Endothelial cell (in vitro differentiated cells): Measurements from ENCODE around the gene ARHGAP8. TPM values are rescaled to one million over a fixed set of nuclear protein-coding genes. Genes with fewer than 3 reads are reported as not detected.
"Not testable (repeated sequence)": the region's sequence is repeated elsewhere in the genome, so short reads cannot be mapped to it uniquely, and the experiment has no call there.

Experiments
- DNase-seq: peaks from one replicate; pipeline ENCODE4 v3.0.0; 2021; ENCODE audit warnings: low spot score
- H3K27ac Mint-ChIP-seq: one replicate; pipeline ENCODE4 v1.8.0; 2021; ENCODE audit warnings: mixed read lengths, inconsistent platforms; ENCODE audit not compliant: unreplicated experiment
- H3K27me3 Mint-ChIP-seq: one replicate; pipeline ENCODE4 v1.8.0; 2021; ENCODE audit warnings: mild to moderate bottlenecking, moderate library complexity, mixed read lengths, inconsistent platforms; ENCODE audit not compliant: unreplicated experiment
- H3K36me3 Mint-ChIP-seq: one replicate; pipeline ENCODE4 v1.8.0; 2021; ENCODE audit warnings: mild to moderate bottlenecking, low read depth, mixed read lengths, inconsistent platforms; ENCODE audit not compliant: unreplicated experiment
- H3K4me1 Mint-ChIP-seq: one replicate; pipeline ENCODE4 v1.8.0; 2021; ENCODE audit warnings: mild to moderate bottlenecking, mixed read lengths, inconsistent platforms; ENCODE audit not compliant: unreplicated experiment
- H3K4me3 Mint-ChIP-seq: one replicate; pipeline ENCODE4 v1.8.0; 2021; ENCODE audit warnings: mild to moderate bottlenecking, mixed read lengths, inconsistent platforms; ENCODE audit not compliant: unreplicated experiment
- H3K9me3 Mint-ChIP-seq: one replicate; pipeline ENCODE4 v1.8.0; 2021; ENCODE audit warnings: mixed read lengths, inconsistent platforms; ENCODE audit not compliant: unreplicated experiment
- total RNA-seq: library from RNA; stranded (reverse); fragmentation: NEBNext Ultra II Directional; extraction: Animal tissue kit (Norgen Biotek cat#: 25700); gene quantifications from one replicate; pipeline ENCODE4 v1.2.1, GENCODE V29; 2021; ENCODE audit not compliant: unreplicated experiment
- TF ChIP-seq, protein P1 (sequence below): fragments of 200-600 bp; sonication (generic); IDR thresholded peaks from one replicate; pipeline ENCODE4 v1.5.0; 2021; ENCODE audit warnings: antibody characterized with exemption; ENCODE audit not compliant: unreplicated experiment

The ARHGAP8 gene
- total RNA-seq, 1 donor from 2014 or later: 0.80 TPM

DNA sequence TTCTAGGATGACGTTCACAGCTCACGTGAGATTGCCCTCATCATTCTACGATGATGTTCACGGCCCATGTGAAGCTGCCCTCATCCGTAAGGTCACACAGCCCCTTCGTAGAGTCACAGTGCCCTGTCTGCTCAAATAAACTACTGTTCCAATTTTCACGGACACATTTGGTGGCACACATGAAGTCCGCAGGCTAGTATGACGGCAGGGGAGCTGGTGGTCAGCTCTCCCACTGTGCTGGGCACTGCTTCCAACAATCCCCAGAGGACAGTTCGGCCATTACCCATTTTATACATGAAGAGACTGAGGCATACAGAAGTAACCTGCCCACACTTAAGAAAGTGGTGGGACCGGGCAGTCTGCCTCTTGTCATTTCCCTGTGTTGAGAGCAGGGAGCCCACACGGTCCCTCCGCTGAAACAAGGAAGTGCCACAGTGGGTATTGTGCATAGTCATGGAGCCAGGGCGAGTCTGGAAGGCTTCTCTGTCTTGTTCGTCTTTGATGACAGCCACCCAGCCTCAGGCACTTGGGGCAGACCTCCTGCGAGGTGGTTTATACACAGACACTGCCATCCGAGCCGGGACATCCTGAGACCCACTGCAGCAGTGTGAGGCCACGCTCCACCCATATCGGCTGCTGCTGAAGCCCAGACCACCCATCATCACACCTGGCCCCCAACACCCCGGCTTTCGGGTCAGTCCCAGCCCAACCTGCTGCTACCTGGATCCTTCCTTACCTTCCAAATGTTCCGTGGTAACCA lies 143.1 kb downstream of the ARHGAP8 start:
- Mint-ChIP-seq H3K9me3 (no peaks in the 10 kb centered on the region), H3K4me1 (no peaks in the 10 kb centered on the region), H3K36me3 (peaks cover under 1% of the 10 kb centered on the region), H3K27ac (no peak overlapping the region), H3K4me3 (no peak overlapping the region), H3K27me3 (peaks cover 2% of the 10 kb centered on the region)
- TF ChIP-seq, protein P1, sequence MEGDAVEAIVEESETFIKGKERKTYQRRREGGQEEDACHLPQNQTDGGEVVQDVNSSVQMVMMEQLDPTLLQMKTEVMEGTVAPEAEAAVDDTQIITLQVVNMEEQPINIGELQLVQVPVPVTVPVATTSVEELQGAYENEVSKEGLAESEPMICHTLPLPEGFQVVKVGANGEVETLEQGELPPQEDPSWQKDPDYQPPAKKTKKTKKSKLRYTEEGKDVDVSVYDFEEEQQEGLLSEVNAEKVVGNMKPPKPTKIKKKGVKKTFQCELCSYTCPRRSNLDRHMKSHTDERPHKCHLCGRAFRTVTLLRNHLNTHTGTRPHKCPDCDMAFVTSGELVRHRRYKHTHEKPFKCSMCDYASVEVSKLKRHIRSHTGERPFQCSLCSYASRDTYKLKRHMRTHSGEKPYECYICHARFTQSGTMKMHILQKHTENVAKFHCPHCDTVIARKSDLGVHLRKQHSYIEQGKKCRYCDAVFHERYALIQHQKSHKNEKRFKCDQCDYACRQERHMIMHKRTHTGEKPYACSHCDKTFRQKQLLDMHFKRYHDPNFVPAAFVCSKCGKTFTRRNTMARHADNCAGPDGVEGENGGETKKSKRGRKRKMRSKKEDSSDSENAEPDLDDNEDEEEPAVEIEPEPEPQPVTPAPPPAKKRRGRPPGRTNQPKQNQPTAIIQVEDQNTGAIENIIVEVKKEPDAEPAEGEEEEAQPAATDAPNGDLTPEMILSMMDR: no peak
- DNase-seq: no peak

DNA sequence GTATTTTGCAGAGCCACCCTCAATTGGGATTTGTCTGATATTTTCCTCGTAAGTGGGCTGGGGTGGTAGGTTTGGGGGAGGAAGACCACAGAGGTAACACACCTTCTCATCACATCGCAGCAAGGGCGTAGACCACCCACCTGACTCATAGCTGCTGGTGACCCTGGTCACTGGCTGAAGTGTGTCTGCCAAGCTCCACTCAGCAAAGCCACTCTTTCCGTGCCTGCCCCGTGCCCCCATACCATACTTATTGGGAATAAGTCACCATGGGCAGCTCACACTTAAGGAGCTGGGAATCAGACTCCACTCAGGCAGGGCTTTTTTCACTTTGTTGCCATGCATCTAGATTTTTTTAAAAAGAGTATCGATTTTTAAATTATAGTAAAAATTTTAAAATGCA lies 145.9 kb downstream of the ARHGAP8 start:
- DNase-seq: no peak
- H3K27me3 Mint-ChIP-seq: no peaks in the 10 kb centered on the region
- TF ChIP-seq, protein P1: no peak
- H3K4me1 Mint-ChIP-seq: no peaks in the 10 kb centered on the region
- no peak overlapping the region for H3K4me3 Mint-ChIP-seq
- peaks cover 12% of the 10 kb centered on the region for H3K36me3 Mint-ChIP-seq
- peaks cover 11% of the 10 kb centered on the region for H3K9me3 Mint-ChIP-seq
- no peak overlapping the region for H3K27ac Mint-ChIP-seq

DNA sequence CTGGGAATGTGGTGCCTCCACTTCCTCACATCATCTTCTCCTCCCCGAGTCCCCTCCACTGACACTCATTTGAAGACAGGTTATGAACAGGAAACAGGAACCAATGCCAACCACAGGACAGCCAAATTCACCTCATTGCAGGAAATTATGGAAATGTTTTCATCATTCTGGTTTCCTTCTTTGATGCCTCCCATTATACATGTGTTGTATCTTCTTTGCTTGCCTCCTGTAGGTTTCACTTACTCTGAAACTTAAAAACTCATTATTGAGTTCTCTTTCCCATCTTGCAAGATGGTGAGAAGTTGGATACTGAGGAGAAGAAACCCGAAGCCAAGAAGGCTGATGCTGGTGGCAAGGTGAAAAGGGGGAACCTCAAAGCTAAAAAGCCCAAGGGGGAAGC lies 148.9 kb downstream of the ARHGAP8 start:
- TF ChIP-seq, protein P1: no peak

DNA sequence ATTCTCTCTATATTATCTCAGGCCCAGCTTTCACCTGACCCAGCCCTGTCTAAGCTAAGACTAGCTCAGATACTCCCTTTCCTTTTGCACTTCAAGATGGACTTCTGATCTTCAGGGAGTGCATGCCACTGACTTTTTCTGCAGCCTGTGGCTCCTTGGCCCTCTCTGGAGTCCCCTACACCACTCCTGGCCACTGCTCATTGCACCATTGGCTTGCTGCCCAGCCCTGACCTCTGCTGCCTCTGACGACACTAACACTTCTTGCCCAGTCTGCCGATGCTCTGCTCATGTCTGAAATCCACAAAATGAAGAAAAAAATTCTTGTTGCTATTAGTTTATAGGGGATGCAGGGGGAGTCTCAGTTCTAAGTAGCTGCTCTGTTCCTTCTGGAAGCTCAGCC lies 150.8 kb downstream of the ARHGAP8 start:
- H3K27ac Mint-ChIP-seq, H3K27me3 Mint-ChIP-seq, DNase-seq, H3K4me1 Mint-ChIP-seq, H3K4me3 Mint-ChIP-seq: not testable (repeated sequence)
- Mint-ChIP-seq H3K36me3 (peaks cover 17% of the 10 kb centered on the region), H3K9me3 (peaks cover 11% of the 10 kb centered on the region)

More for the DNA sequence above, 148.9 kb downstream of the ARHGAP8 start:
- no peak for DNase-seq
- H3K4me3 Mint-ChIP-seq: no peak overlapping the region
- no peak overlapping the region for H3K27ac Mint-ChIP-seq
- peaks cover 3% of the 10 kb centered on the region for H3K27me3 Mint-ChIP-seq
- no peaks in the 10 kb centered on the region for H3K4me1 Mint-ChIP-seq
- H3K36me3 Mint-ChIP-seq: peaks cover 12% of the 10 kb centered on the region
- peaks cover 11% of the 10 kb centered on the region for H3K9me3 Mint-ChIP-seq

DNA sequence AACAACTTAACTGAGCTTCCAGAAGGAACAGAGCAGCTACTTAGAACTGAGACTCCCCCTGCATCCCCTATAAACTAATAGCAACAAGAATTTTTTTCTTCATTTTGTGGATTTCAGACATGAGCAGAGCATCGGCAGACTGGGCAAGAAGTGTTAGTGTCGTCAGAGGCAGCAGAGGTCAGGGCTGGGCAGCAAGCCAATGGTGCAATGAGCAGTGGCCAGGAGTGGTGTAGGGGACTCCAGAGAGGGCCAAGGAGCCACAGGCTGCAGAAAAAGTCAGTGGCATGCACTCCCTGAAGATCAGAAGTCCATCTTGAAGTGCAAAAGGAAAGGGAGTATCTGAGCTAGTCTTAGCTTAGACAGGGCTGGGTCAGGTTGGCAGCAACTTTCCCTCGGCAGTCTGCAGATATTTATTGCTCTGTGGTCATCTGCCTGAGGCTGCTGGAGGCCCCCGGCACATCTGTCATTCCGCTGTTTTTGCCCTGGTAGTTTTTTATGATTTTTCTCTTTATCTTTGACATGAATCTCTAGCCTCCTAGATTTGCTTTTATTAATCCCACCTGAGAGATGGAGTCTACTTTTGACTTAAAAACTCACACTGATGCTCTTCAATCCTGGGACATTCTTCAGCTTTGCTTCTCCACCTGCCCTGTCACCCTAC lies 152.2 kb downstream of the ARHGAP8 start:
- not testable (repeated sequence) for H3K27ac Mint-ChIP-seq, DNase-seq, H3K27me3 Mint-ChIP-seq, H3K4me3 Mint-ChIP-seq, H3K4me1 Mint-ChIP-seq
- H3K9me3 Mint-ChIP-seq: peaks cover 11% of the 10 kb centered on the region
- H3K36me3 Mint-ChIP-seq: peaks cover 19% of the 10 kb centered on the region
